HepG2 (cell line): ENCODE measurements around the gene ZBTB34. TPM values are rescaled to one million over a fixed set of nuclear protein-coding genes. Genes with fewer than 3 reads are reported as not detected.

Source experiments
- ATAC-seq: fragments of 200-7000 bp; cut with Tn5 transposase; 3 replicates; pipeline ENCODE4 v1.9.1; 2020; ENCODE audit warnings: mild to moderate bottlenecking, moderate library complexity
- BruUV-seq: library from RNA; stranded (reverse); fragments of 400-500 nt; replicated peaks from 2 replicates; lab custom pipeline; 2021; lab: Mats Ljungman, UMichigan
- CTCF ChIA-PET: fragments of 300-600 bp; formaldehyde crosslinking; extraction: SDS; loops from one replicate; lab custom pipeline; 2021; ENCODE audit warnings: low total read pairs, inconsistent platforms, low intra/inter-chr PET ratio; lab: Yijun Ruan, JAX
- POLR2A ChIA-PET: fragments of 350-600 bp; sonication (Branson Sonifier 250); formaldehyde crosslinking; loops from one replicate; lab custom pipeline; 2020; ENCODE audit warnings: antibody characterized with exemption, inconsistent platforms; lab: Yijun Ruan, JAX
- DNase-seq: peaks from one replicate; pipeline ENCODE4 v3.0.0-alpha.2; 2015; ENCODE audit warnings: low spot score
- FAIRE-seq: peaks from 3 replicates; lab custom pipeline; 2011; peaks lifted over from hg19 to GRCh38; lab: Jason Lieb, UNC
- H2AFZ ChIP-seq: one replicate; pipeline ENCODE4 v1.6.1; 2011; ENCODE audit warnings: low read length, inconsistent platforms
- H3K27ac ChIP-seq: fragments of 300-600 bp; 3 replicates; pipeline ENCODE4 v1.8.0; 2011; ENCODE audit warnings: mixed run types, mild to moderate bottlenecking, mixed read lengths, low read length, inconsistent platforms; ENCODE audit not compliant: insufficient read depth; ENCODE audit errors: extremely low read length
- H3K27me3 ChIP-seq, 2 experiments: fragments of 200-600 bp in 1 of 2; 2 replicates in 1 of 2; 3 replicates in 1 of 2; pipeline versions ENCODE4 v1.6.0 to v1.8.0; 2011; ENCODE audit warnings: low read length in 2 of 2, mild to moderate bottlenecking in 2 of 2, moderate library complexity in 2 of 2, inconsistent platforms in 1 of 2; ENCODE audit not compliant: insufficient read depth in 2 of 2, control insufficient read depth in 1 of 2
- H3K36me3 ChIP-seq, 2 experiments: fragments of 200-600 bp in 1 of 2; replicated peaks in 1 of 2; 2 replicates in 1 of 2; 3 replicates in 1 of 2; pipeline versions ENCODE4 v1.5.1 to v1.8.0; 2011; ENCODE audit warnings: low read length in 2 of 2, inconsistent platforms in 1 of 2; ENCODE audit not compliant: insufficient read depth in 2 of 2, control insufficient read depth in 1 of 2
- H3K4me1 ChIP-seq: 2 replicates; pipeline ENCODE4 v1.5.1; 2012; ENCODE audit warnings: low read length, inconsistent platforms; ENCODE audit not compliant: insufficient read depth
- H3K4me2 ChIP-seq: 2 replicates; pipeline ENCODE4 v1.6.0; 2011; ENCODE audit warnings: low read depth, low read length, inconsistent platforms
- H3K4me3 ChIP-seq, 3 experiments: fragments of 200-600 bp in 1 of 3; sonication (generic), shearing (Covaris generic) in 1 of 3; replicated peaks in 1 of 3; 2 replicates each; pipeline ENCODE4 v1.5.1; 2011 to 2016; ENCODE audit warnings: low read length in 3 of 3, inconsistent platforms in 2 of 3, low read depth in 2 of 3, mild to moderate bottlenecking in 2 of 3, control low read depth in 1 of 3, mixed read lengths in 1 of 3; ENCODE audit not compliant: insufficient read depth in 1 of 3
- H3K79me2 ChIP-seq: one replicate; pipeline ENCODE4 v1.6.1; 2011; ENCODE audit warnings: low read length, inconsistent platforms; ENCODE audit not compliant: insufficient read depth
- H3K9ac ChIP-seq: 2 replicates; pipeline ENCODE4 v1.6.0; 2011; ENCODE audit warnings: mild to moderate bottlenecking, low read depth, low read length, inconsistent platforms; ENCODE audit not compliant: insufficient read depth
- H3K9me3 ChIP-seq: 2 replicates; pipeline ENCODE4 v1.5.1; 2012; ENCODE audit warnings: mild to moderate bottlenecking, low read length
- H4K20me1 ChIP-seq: 2 replicates; pipeline ENCODE4 v1.6.0; 2011; ENCODE audit warnings: inconsistent platforms, mild to moderate bottlenecking, low read length, moderate library complexity; ENCODE audit not compliant: insufficient read depth
- ARID3A ChIP-seq: IDR thresholded peaks from 2 replicates; pipeline ENCODE4 v1.6.1; 2012; ENCODE audit warnings: low read depth, low read length, improper control_type of control experiment
- FOXM1 ChIP-seq: sonication (generic); formaldehyde crosslinking; IDR thresholded peaks from 2 replicates; pipeline ENCODE4 v1.5.0; 2020; ENCODE audit warnings: missing genetic modification reagents
- LCORL ChIP-seq, 2 experiments: fragments of 450-650 bp in 1 of 2; sonication (generic) in 1 of 2; formaldehyde crosslinking in 1 of 2; IDR thresholded peaks; 2 replicates each; pipeline versions ENCODE4 v1.5.0 to v1.6.1; 2017 to 2020; ENCODE audit warnings: antibody characterized with exemption in 1 of 2, missing genetic modification reagents in 1 of 2
- MAFF ChIP-seq: IDR thresholded peaks from 2 replicates; pipeline ENCODE4 v1.6.1; 2011; ENCODE audit warnings: low read depth, low read length, improper control_type of control experiment
- REPIN1 ChIP-seq: sonication (generic); formaldehyde crosslinking; IDR thresholded peaks from 2 replicates; pipeline ENCODE4 v1.8.0; 2022; ENCODE audit warnings: missing genetic modification reagents, low read depth, mild to moderate bottlenecking, borderline replicate concordance
- SMAD3 ChIP-seq: sonication (generic); formaldehyde crosslinking; IDR thresholded peaks from 2 replicates; pipeline ENCODE4 v1.4.0; 2020; ENCODE audit warnings: missing genetic modification reagents
- SOX6 ChIP-seq, 2 experiments: fragments of 450-650 bp in 1 of 2; sonication (generic) in 1 of 2; formaldehyde crosslinking in 1 of 2; IDR thresholded peaks; 2 replicates each; pipeline versions ENCODE4 v1.4.0 to v1.6.1; 2017 to 2020; ENCODE audit warnings: antibody characterized with exemption in 1 of 2, mild to moderate bottlenecking in 1 of 2, missing genetic modification reagents in 1 of 2
- WIZ ChIP-seq: sonication (generic); formaldehyde crosslinking; IDR thresholded peaks from 2 replicates; pipeline ENCODE4 v1.5.1; 2020; ENCODE audit warnings: mild to moderate bottlenecking, missing genetic modification reagents
- ZHX1 ChIP-seq: sonication (generic); formaldehyde crosslinking; IDR thresholded peaks from 2 replicates; pipeline ENCODE4 v1.8.1; 2022; ENCODE audit warnings: low read depth, mild to moderate bottlenecking, missing genetic modification reagents
- ZNF75D ChIP-seq: sonication (generic); formaldehyde crosslinking; IDR thresholded peaks from 2 replicates; pipeline ENCODE4 v1.8.1; 2023; ENCODE audit warnings: missing genetic modification reagents, mild to moderate bottlenecking, borderline replicate concordance
- WGBS: methylation state at CpG from one replicate; pipeline ENCODE4 v1.1.6; 2017; ENCODE audit warnings: low lambda C conversion rate; 5-methylcytosine and 5-hydroxymethylcytosine counted together
- in situ Hi-C: cut with HindIII; loops from 2 replicates; pipeline ENCODE4 v1.10.0; 2017; ENCODE audit warnings: low pct_unique_long_range_greater_than_20kb; ENCODE audit not compliant: extremely low pct_ligation_motif_present
- intact Hi-C: fragments of 100-400 bp; cut with micrococcal nuclease; formaldehyde crosslinking; loops from one replicate; pipeline ENCODE4 v1.10.0; 2022; ENCODE audit not compliant: unreplicated experiment
- polyA plus RNA-seq, 8 experiments: library from polyadenylated mRNA; depleted of rRNA in 3 of 8; stranded (reverse) in 7 of 8; unstranded in 1 of 8; fragments of >200 nt; fragmentation: Illumina TruSeq in 4 of 8; extraction: Trizol in 4 of 8; gene quantifications; 2 replicates each; pipeline versions ENCODE4 v1.2.1 to v1.2.3, GENCODE V29; 2011 to 2016; ENCODE audit warnings: low read depth in 4 of 8, missing spikeins in 1 of 8, mixed read lengths in 1 of 8; ENCODE audit not compliant: insufficient read depth in 1 of 8
- total RNA-seq, 5 experiments: library from RNA; depleted of rRNA; stranded (reverse); fragments of >200 nt; fragmentation: Illumina TruSeq; extraction: Trizol; gene quantifications; 2 replicates each; pipeline ENCODE4 v1.2.3, GENCODE V29; 2016; ENCODE audit warnings: low read depth in 1 of 5

The ZBTB34 gene
- total and polyA plus RNA-seq, 2 of the 13 experiments (the other 11 are each of a cell fraction or from before 2014, with no cell fraction given), result 5.9 to 8.7 TPM

- no peak overlapping the region for H3K4me2 ChIP-seq
- no peaks in the 10 kb centered on the region for H3K27me3 ChIP-seq
- intact Hi-C loops (no loop called here), in situ Hi-C loops (no loop called here)
- H3K9me3 ChIP-seq, result no peaks in the 10 kb centered on the region
- CTCF ChIA-PET, result no interaction called here
- no peak overlapping the region for H2AFZ ChIP-seq
- POLR2A ChIA-PET, result no interaction called here
- no peak for ATAC-seq
- H3K27ac ChIP-seq, result no peak overlapping the region
- DNase-seq, result no peak
- FAIRE-seq, result no peak
- no peak overlapping the region for H3K4me3 ChIP-seq
- TF ChIP-seq SOX6 (IDR thresholded peaks at IDR 0.05) (no peak), SOX6 (CRISPR knock-in tag; IDR thresholded peaks at IDR 0.05) (no peak), REPIN1 (no peak)
- peaks cover 4 to 21% of the 10 kb centered on the region in 2 experiments; a peak in 3 of 5 replicates for H3K36me3 ChIP-seq
- 91% methylated on average over 8 of the region's 8 CpGs for WGBS
- H3K9ac ChIP-seq, result no peak overlapping the region
- BruUV-seq, result no TSS peak
- no peaks in the 10 kb centered on the region for H3K4me1 ChIP-seq
- H4K20me1 ChIP-seq, result no peaks in the 10 kb centered on the region
- peaks cover 4% of the 10 kb centered on the region for H3K79me2 ChIP-seq
Observed at GRCh38 chr9:126839301-126839700, 21.1 kb upstream of the ZBTB34 start.

- Histone ChIP-seq H3K79me2 (no peaks in the 10 kb centered on the region), H2AFZ (no peak overlapping the region), H3K4me1 (no peaks in the 10 kb centered on the region), H4K20me1 (no peaks in the 10 kb centered on the region), H3K36me3 (peaks cover 2 to 4% of the 10 kb centered on the region in 2 experiments; a peak in 1 of 5 replicates), H3K4me3 (no peak overlapping the region), H3K4me2 (no peak overlapping the region), H3K27ac (no peak overlapping the region), H3K9ac (no peak overlapping the region), H3K9me3 (no peaks in the 10 kb centered on the region), H3K27me3 (0 out of 5 replicates have a peak, but pooled peaks cover 0 to 1% of the 10 kb centered on the region in 2 experiments)
- POLR2A ChIA-PET, result no interaction called here
- DNase-seq (no peak), ATAC-seq (peak; percentile 19), FAIRE-seq (no peak)
- 84% methylated on average over 10 of the region's 13 CpGs for WGBS
- CTCF ChIA-PET, result no interaction called here
- no TSS peak for BruUV-seq
- intact Hi-C loops (no loop called here), in situ Hi-C loops (no loop called here)
- TF ChIP-seq SMAD3 (CRISPR knock-in tag), result no peak
- no peak for TF ChIP-seq FOXM1 (CRISPR knock-in tag)
- TF ChIP-seq REPIN1, result no peak
- no peak for TF ChIP-seq ZHX1 (CRISPR knock-in tag)
- TF ChIP-seq LCORL (IDR thresholded peaks at IDR 0.05), result no peak
- TF ChIP-seq LCORL (CRISPR knock-in tag; IDR thresholded peaks at IDR 0.05), result no peak
- TF ChIP-seq ZNF75D (CRISPR knock-in tag), result no peak
- TF ChIP-seq ARID3A, result no peak
- no peak for TF ChIP-seq MAFF
- TF ChIP-seq WIZ (CRISPR knock-in tag), result no peak
Observed at GRCh38 chr9:126842220-126842842, 18.1 kb upstream of the ZBTB34 start.
